Measurements from ENCODE around the gene ACADS.

DNA sequence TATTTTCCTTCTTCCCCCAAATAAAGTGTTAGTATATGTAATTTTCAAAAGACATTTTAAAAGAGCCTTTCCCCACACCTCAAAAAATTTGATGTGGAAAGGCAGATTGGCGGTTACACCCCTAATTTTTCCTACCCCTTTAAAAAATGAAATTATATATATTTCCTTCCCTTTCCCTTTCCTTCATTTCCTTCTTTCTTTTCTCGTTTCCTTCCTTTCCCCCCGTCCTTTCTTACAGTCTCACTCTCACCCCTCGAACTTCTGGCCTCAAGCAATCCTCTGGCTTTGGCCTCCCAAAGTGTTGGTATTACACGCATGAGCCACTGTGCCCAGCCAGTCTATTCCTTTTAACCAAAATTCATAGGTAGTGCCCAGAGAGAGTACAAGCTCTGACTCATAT, 19.6 kb upstream of the ACADS start:
- TF ChIP-seq EZH2 (IDR thresholded peaks at IDR 0.05; ENCODE audit: borderline replicate concordance, insufficient read depth, low read length, poor library complexity, severe bottlenecking): no peak
- TF ChIP-seq, protein P1, sequence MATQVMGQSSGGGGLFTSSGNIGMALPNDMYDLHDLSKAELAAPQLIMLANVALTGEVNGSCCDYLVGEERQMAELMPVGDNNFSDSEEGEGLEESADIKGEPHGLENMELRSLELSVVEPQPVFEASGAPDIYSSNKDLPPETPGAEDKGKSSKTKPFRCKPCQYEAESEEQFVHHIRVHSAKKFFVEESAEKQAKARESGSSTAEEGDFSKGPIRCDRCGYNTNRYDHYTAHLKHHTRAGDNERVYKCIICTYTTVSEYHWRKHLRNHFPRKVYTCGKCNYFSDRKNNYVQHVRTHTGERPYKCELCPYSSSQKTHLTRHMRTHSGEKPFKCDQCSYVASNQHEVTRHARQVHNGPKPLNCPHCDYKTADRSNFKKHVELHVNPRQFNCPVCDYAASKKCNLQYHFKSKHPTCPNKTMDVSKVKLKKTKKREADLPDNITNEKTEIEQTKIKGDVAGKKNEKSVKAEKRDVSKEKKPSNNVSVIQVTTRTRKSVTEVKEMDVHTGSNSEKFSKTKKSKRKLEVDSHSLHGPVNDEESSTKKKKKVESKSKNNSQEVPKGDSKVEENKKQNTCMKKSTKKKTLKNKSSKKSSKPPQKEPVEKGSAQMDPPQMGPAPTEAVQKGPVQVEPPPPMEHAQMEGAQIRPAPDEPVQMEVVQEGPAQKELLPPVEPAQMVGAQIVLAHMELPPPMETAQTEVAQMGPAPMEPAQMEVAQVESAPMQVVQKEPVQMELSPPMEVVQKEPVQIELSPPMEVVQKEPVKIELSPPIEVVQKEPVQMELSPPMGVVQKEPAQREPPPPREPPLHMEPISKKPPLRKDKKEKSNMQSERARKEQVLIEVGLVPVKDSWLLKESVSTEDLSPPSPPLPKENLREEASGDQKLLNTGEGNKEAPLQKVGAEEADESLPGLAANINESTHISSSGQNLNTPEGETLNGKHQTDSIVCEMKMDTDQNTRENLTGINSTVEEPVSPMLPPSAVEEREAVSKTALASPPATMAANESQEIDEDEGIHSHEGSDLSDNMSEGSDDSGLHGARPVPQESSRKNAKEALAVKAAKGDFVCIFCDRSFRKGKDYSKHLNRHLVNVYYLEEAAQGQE (IDR thresholded peaks at IDR 0.05; ENCODE audit: borderline replicate concordance): no peak
- TF ChIP-seq, protein P2, sequence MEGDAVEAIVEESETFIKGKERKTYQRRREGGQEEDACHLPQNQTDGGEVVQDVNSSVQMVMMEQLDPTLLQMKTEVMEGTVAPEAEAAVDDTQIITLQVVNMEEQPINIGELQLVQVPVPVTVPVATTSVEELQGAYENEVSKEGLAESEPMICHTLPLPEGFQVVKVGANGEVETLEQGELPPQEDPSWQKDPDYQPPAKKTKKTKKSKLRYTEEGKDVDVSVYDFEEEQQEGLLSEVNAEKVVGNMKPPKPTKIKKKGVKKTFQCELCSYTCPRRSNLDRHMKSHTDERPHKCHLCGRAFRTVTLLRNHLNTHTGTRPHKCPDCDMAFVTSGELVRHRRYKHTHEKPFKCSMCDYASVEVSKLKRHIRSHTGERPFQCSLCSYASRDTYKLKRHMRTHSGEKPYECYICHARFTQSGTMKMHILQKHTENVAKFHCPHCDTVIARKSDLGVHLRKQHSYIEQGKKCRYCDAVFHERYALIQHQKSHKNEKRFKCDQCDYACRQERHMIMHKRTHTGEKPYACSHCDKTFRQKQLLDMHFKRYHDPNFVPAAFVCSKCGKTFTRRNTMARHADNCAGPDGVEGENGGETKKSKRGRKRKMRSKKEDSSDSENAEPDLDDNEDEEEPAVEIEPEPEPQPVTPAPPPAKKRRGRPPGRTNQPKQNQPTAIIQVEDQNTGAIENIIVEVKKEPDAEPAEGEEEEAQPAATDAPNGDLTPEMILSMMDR (IDR thresholded peaks at IDR 0.05; ENCODE audit: poor library complexity, severe bottlenecking): no peak

Data from neural cell (in vitro differentiated cells).